ENCODE results near the gene OR8B2. TPM values are rescaled to one million over a fixed set of nuclear protein-coding genes. Genes with fewer than 3 reads are reported as not detected.
"Not testable (repeated sequence)": the region's sequence is repeated elsewhere in the genome, so short reads cannot be mapped to it uniquely, and the experiment has no call there.

The OR8B2 gene
- total RNA-seq, 3 donors from 2014 or later (not counting 1 experiment from before 2014, with no cell fraction given), result not detected

- peak in 1 of 2 donors; percentile 41 for DNase-seq
- H3K27ac ChIP-seq (ENCODE audit: low read length), result no peak overlapping the region
- TF ChIP-seq, protein P1, sequence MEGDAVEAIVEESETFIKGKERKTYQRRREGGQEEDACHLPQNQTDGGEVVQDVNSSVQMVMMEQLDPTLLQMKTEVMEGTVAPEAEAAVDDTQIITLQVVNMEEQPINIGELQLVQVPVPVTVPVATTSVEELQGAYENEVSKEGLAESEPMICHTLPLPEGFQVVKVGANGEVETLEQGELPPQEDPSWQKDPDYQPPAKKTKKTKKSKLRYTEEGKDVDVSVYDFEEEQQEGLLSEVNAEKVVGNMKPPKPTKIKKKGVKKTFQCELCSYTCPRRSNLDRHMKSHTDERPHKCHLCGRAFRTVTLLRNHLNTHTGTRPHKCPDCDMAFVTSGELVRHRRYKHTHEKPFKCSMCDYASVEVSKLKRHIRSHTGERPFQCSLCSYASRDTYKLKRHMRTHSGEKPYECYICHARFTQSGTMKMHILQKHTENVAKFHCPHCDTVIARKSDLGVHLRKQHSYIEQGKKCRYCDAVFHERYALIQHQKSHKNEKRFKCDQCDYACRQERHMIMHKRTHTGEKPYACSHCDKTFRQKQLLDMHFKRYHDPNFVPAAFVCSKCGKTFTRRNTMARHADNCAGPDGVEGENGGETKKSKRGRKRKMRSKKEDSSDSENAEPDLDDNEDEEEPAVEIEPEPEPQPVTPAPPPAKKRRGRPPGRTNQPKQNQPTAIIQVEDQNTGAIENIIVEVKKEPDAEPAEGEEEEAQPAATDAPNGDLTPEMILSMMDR (IDR thresholded peaks at IDR 0.05), result peak; percentile 18
- H3K36me3 Mint-ChIP-seq, result no peaks in the 10 kb centered on the region
- intact Hi-C loops (cut with micrococcal nuclease), result loop anchor here (5.0 kb wide), 1 partner anchor 172 kb away; no protein-coding TSS in a partner anchor
- ATAC-seq, result no peak
- no peak overlapping the region for H3K4me3 ChIP-seq (ENCODE audit: low read length)
- no peaks in the 10 kb centered on the region for H3K9me3 Mint-ChIP-seq
- peaks cover 3 to 8% of the 10 kb centered on the region in 2 donors for H3K27me3 Mint-ChIP-seq (ENCODE audit: low read depth in 2 of 2)
- peaks cover 2% of the 10 kb centered on the region for H3K27me3 ChIP-seq (ENCODE audit: control insufficient read depth, insufficient read depth, low read length)
- WGBS (ENCODE audit: insufficient coverage), result 7% methylated on average over 2 of the region's 5 CpGs
- H3K27ac Mint-ChIP-seq, result no peak overlapping the region
- H3K36me3 ChIP-seq (ENCODE audit: control insufficient read depth, insufficient read depth, low read length), result no peaks in the 10 kb centered on the region
- H3K4me1 ChIP-seq (ENCODE audit: control insufficient read depth, insufficient read depth, low read length), result no peaks in the 10 kb centered on the region
- no peaks in the 10 kb centered on the region for H3K9me3 ChIP-seq (ENCODE audit: control insufficient read depth, insufficient read depth, low read length)
- no peak overlapping the region for H3K4me3 Mint-ChIP-seq
- H3K4me1 Mint-ChIP-seq, result no peaks in the 10 kb centered on the region
These were observed 31.1 kb upstream of the OR8B2 start for GRCh38 chr11:124415356-124415923.

DNA sequence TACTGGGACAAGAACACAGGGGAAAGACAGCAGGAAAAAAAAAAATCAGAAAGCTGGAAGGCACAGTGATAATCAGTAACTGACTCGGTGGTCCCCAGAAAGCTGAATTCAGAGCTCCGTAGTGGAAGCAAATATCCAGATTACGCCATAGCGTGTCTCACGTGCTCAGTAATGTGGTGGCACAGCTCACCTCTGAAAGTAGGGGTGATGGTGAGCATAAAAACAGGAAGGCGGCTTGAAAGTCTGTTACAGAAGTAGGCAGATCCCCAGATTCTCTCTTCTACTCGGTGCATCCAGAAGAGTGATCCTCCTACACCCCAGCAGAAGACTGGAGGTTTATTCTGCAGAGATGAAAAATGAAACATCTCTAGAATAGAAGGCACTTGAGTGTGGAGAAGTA lies 25.6 kb upstream of the OR8B2 start:
- Histone ChIP-seq H3K4me1 (ENCODE audit: control insufficient read depth, insufficient read depth, low read length) (no peaks in the 10 kb centered on the region), H3K27me3 (ENCODE audit: control insufficient read depth, insufficient read depth, low read length) (peaks cover under 1% of the 10 kb centered on the region), H3K27ac (ENCODE audit: low read length) (no peak overlapping the region), H3K9me3 (ENCODE audit: control insufficient read depth, insufficient read depth, low read length) (no peaks in the 10 kb centered on the region), H3K4me3 (ENCODE audit: low read length) (no peak overlapping the region), H3K36me3 (ENCODE audit: control insufficient read depth, insufficient read depth, low read length) (no peaks in the 10 kb centered on the region)
- ATAC-seq (no peak), DNase-seq (no peak)
- TF ChIP-seq, protein P1 (IDR thresholded peaks at IDR 0.05), result no peak
- H3K4me1 Mint-ChIP-seq, result no peaks in the 10 kb centered on the region
- H3K4me3 Mint-ChIP-seq, result no peak overlapping the region
- no peaks in the 10 kb centered on the region for H3K9me3 Mint-ChIP-seq
- peaks cover 14 to 18% of the 10 kb centered on the region in 2 donors for H3K27me3 Mint-ChIP-seq (ENCODE audit: low read depth in 2 of 2)
- no peak overlapping the region for H3K27ac Mint-ChIP-seq
- intact Hi-C loops (cut with micrococcal nuclease), result no loop called here
- no peaks in the 10 kb centered on the region for H3K36me3 Mint-ChIP-seq
- WGBS (ENCODE audit: insufficient coverage), result 80% methylated on average over 6 of the region's 7 CpGs

DNA sequence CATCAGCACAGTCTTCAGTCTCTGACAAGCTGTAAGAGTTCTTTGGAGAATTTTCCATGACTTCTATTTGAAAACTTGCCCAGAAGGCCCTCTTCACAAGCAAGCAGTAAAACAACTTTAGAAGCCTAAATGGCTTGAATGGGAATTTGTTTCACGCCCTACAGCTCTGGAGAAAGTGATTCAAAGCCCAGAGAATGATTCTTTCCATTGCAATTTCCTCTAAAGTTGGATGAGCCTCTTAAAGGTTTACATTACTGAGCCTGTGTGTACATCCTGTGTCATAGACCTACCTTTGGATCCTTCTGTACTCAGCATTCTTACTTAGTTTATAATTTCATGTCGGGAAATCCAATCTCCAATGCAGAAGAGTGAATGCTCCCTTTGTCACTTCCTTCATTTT lies 21.3 kb upstream of the OR8B2 start:
- no peaks in the 10 kb centered on the region for H3K36me3 Mint-ChIP-seq
- no peak for DNase-seq
- no peak for ATAC-seq
- Histone ChIP-seq H3K27ac (ENCODE audit: low read length) (no peak overlapping the region), H3K36me3 (ENCODE audit: control insufficient read depth, insufficient read depth, low read length) (no peaks in the 10 kb centered on the region), H3K9me3 (ENCODE audit: control insufficient read depth, insufficient read depth, low read length) (no peaks in the 10 kb centered on the region), H3K4me1 (ENCODE audit: control insufficient read depth, insufficient read depth, low read length) (no peaks in the 10 kb centered on the region), H3K27me3 (ENCODE audit: control insufficient read depth, insufficient read depth, low read length) (no peaks in the 10 kb centered on the region), H3K4me3 (ENCODE audit: low read length) (no peak overlapping the region)
- no peaks in the 10 kb centered on the region for H3K4me1 Mint-ChIP-seq
- H3K9me3 Mint-ChIP-seq, result no peaks in the 10 kb centered on the region
- H3K4me3 Mint-ChIP-seq, result no peak overlapping the region
- TF ChIP-seq, protein P1 (IDR thresholded peaks at IDR 0.05), result no peak
- H3K27me3 Mint-ChIP-seq (ENCODE audit: low read depth in 2 of 2), result peaks cover 14% of the 10 kb centered on the region in 2 donors
- 90% methylated on average over 2 of the region's 2 CpGs for WGBS (ENCODE audit: insufficient coverage)
- no peak overlapping the region for H3K27ac Mint-ChIP-seq
- intact Hi-C loops (cut with micrococcal nuclease), result no loop called here

- H3K27me3 ChIP-seq (ENCODE audit: control insufficient read depth, insufficient read depth, low read length); H3K36me3 Mint-ChIP-seq; H3K27ac ChIP-seq (ENCODE audit: low read length); H3K4me1 Mint-ChIP-seq; H3K4me1 ChIP-seq (ENCODE audit: control insufficient read depth, insufficient read depth, low read length); DNase-seq; H3K36me3 ChIP-seq (ENCODE audit: control insufficient read depth, insufficient read depth, low read length); intact Hi-C loops (cut with micrococcal nuclease); H3K4me3 Mint-ChIP-seq; H3K4me3 ChIP-seq (ENCODE audit: low read length); H3K9me3 ChIP-seq (ENCODE audit: control insufficient read depth, insufficient read depth, low read length); H3K27ac Mint-ChIP-seq; H3K9me3 Mint-ChIP-seq; ATAC-seq: not testable (repeated sequence)
- WGBS (ENCODE audit: insufficient coverage), result 97% methylated on average over 19 of the region's 27 CpGs
- peaks cover 7 to 11% of the 10 kb centered on the region in 2 donors for H3K27me3 Mint-ChIP-seq (ENCODE audit: low read depth in 2 of 2)
These were observed 18.9 kb upstream of the OR8B2 start for GRCh38 chr11:124403186-124403585.

Data from natural killer cell (primary cell).